Measurements from ENCODE around the gene RXRA.

- TF ChIP-seq SKI (IDR thresholded peaks at IDR 0.05; ENCODE audit: partially characterized antibody) (no peak), EZH2 (conservative IDR thresholded peaks at IDR 0.05; ENCODE audit: low read depth, low read length) (no peak), NONO (IDR thresholded peaks at IDR 0.05) (no peak), NONO (CRISPR knock-in tag; conservative IDR thresholded peaks at IDR 0.05) (no peak), ZNF883 (CRISPR knock-in tag; IDR thresholded peaks at IDR 0.05; ENCODE audit: not compliant biosample characterization) (no peak), POLR2A (IDR thresholded peaks at IDR 0.05; ENCODE audit: insufficient read depth in 1 of 2, low read depth in 2 of 2, low read length in 2 of 2) (no peak), MAX (IDR thresholded peaks at IDR 0.05) (no peak), GABPA (IDR thresholded peaks at IDR 0.05; ENCODE audit: low read depth, low read length) (no peak), GABPA (CRISPR knock-in tag; IDR thresholded peaks at IDR 0.05; ENCODE audit: low read depth) (no peak), ZNF549 (CRISPR knock-in tag; IDR thresholded peaks at IDR 0.05) (no peak), MXI1 (IDR thresholded peaks at IDR 0.05; ENCODE audit: borderline replicate concordance, low read depth, low read length) (no peak), FOXP1 (IDR thresholded peaks at IDR 0.05) (no peak), FOXP1 (CRISPR knock-in tag; IDR thresholded peaks at IDR 0.05) (no peak), THAP11 (CRISPR knock-in tag; IDR thresholded peaks at IDR 0.05) (no peak), NPAS2 (CRISPR knock-in tag; IDR thresholded peaks at IDR 0.05; ENCODE audit: borderline replicate concordance) (no peak)
- TF ChIP-seq, protein P1, sequence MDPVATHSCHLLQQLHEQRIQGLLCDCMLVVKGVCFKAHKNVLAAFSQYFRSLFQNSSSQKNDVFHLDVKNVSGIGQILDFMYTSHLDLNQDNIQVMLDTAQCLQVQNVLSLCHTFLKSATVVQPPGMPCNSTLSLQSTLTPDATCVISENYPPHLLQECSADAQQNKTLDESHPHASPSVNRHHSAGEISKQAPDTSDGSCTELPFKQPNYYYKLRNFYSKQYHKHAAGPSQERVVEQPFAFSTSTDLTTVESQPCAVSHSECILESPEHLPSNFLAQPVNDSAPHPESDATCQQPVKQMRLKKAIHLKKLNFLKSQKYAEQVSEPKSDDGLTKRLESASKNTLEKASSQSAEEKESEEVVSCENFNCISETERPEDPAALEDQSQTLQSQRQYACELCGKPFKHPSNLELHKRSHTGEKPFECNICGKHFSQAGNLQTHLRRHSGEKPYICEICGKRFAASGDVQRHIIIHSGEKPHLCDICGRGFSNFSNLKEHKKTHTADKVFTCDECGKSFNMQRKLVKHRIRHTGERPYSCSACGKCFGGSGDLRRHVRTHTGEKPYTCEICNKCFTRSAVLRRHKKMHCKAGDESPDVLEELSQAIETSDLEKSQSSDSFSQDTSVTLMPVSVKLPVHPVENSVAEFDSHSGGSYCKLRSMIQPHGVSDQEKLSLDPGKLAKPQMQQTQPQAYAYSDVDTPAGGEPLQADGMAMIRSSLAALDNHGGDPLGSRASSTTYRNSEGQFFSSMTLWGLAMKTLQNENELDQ (CRISPR knock-in tag; IDR thresholded peaks at IDR 0.05; ENCODE audit: borderline replicate concordance): no peak
- TF ChIP-seq, protein P2, sequence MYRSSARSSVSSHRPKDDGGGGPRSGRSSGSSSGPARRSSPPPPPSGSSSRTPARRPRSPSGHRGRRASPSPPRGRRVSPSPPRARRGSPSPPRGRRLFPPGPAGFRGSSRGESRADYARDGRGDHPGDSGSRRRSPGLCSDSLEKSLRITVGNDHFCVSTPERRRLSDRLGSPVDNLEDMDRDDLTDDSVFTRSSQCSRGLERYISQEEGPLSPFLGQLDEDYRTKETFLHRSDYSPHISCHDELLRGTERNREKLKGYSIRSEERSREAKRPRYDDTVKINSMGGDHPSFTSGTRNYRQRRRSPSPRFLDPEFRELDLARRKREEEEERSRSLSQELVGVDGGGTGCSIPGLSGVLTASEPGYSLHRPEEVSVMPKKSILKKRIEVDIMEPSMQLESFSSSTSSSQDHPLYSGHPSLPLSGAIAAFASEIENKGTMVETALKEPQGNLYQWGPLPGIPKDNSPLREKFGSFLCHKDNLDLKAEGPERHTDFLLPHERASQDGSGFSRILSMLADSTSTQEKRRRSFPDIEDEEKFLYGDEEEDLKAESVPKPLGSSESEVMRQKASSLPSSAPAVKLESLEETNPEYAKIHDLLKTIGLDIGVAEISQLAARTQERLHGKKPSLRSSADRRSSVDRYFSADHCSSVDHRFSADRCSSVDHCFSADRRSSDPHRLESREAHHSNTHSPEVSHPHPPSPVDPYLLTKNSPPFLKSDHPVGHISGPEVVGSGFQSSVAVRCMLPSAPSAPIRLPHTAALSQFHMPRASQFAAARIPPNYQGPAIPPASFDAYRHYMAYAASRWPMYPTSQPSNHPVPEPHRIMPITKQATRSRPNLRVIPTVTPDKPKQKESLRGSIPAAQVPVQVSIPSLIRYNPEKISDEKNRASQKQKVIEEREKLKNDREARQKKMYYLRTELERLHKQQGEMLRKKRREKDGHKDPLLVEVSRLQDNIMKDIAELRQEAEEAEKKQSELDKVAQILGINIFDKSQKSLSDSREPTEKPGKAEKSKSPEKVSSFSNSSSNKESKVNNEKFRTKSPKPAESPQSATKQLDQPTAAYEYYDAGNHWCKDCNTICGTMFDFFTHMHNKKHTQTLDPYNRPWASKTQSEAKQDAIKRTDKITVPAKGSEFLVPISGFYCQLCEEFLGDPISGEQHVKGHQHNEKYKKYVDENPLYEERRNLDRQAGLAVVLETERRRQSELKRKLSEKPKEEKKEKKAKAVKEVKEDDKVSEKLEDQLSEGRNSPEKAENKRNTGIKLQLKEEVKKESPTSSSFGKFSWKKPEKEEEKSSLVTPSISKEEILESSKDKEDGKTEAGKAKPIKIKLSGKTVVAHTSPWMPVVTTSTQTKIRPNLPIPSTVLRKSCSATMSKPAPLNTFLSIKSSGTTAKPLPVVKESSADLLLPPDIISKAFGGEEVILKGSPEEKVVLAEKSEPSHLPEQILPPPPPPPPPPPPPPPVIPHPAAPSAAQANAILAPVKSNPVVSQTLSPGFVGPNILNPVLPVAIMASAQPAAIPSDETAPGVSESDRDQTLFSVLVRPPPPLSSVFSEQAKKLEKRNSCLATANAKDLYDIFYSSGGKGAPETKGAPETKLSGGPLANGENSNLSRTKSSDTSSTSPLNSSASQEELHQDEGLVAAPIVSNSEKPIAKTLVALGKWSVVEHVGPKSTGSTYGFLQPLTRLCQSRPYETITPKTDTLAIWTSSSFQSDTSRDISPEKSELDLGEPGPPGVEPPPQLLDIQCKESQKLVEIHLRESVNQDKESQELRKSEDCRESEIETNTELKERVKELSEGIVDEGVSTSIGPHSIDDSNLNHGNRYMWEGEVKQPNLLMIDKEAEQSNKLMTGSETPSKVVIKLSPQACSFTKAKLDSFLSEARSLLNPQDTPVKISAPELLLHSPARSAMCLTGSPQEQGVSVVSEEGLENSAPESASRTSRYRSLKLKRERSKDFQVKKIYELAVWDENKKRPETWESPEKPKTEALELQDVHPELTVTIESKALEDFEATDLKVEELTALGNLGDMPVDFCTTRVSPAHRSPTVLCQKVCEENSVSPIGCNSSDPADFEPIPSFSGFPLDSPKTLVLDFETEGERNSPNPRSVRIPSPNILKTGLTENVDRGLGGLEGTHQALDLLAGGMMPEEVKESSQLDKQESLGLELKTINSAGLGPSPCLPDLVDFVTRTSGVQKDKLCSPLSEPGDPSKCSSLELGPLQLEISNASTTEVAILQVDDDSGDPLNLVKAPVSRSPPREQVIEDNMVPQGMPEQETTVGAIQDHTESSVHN (CRISPR knock-in tag; IDR thresholded peaks at IDR 0.05): no peak
Measured at GRCh38 chr9:134282138-134282650, 44.1 kb upstream of the RXRA start.
